ENCODE measurements around the gene AMIGO3. TPM values are rescaled to one million over a fixed set of nuclear protein-coding genes. Genes with fewer than 3 reads are reported as not detected.

The AMIGO3 gene
- total RNA-seq, 1 experiment from 2014 or later, result not detected

DNA sequence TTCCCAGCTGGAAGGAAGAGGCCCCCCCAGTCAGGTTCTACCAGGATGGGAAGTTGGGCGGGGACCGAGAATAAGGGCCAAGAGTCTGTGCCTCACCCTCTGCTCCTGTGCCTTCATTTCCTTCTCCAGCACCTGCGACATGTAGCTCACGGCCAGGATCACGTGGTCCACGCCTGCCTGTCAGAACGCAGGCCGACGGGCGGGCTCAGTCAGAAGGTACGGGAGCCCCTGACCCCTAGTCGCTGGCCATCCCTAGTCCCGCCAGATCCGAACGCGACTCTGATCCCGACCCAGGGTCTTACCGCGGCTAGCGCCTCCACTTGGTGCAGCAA is 3.8 kb upstream of the AMIGO3 start:
- Mint-ChIP-seq H3K36me3 (ENCODE audit: insufficient read depth, unreplicated experiment) (peaks cover 73% of the 10 kb centered on the region), H3K27me3 (ENCODE audit: insufficient read depth, unreplicated experiment) (no peaks in the 10 kb centered on the region), H3K4me1 (ENCODE audit: insufficient read depth, unreplicated experiment) (peaks cover 18% of the 10 kb centered on the region), H3K27ac (ENCODE audit: low read depth, unreplicated experiment) (peak overlapping the region; percentile 78), H3K4me3 (ENCODE audit: unreplicated experiment) (peak overlapping the region; percentile 83), H3K9me3 (ENCODE audit: unreplicated experiment) (no peaks in the 10 kb centered on the region)
- TF ChIP-seq, protein P1, sequence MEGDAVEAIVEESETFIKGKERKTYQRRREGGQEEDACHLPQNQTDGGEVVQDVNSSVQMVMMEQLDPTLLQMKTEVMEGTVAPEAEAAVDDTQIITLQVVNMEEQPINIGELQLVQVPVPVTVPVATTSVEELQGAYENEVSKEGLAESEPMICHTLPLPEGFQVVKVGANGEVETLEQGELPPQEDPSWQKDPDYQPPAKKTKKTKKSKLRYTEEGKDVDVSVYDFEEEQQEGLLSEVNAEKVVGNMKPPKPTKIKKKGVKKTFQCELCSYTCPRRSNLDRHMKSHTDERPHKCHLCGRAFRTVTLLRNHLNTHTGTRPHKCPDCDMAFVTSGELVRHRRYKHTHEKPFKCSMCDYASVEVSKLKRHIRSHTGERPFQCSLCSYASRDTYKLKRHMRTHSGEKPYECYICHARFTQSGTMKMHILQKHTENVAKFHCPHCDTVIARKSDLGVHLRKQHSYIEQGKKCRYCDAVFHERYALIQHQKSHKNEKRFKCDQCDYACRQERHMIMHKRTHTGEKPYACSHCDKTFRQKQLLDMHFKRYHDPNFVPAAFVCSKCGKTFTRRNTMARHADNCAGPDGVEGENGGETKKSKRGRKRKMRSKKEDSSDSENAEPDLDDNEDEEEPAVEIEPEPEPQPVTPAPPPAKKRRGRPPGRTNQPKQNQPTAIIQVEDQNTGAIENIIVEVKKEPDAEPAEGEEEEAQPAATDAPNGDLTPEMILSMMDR (IDR thresholded peaks at IDR 0.05; ENCODE audit: unreplicated experiment), result no peak
- BruUV-seq (replicated peaks), result TSS peak; percentile 49
- ChIA-PET CTCF (interaction anchor here (1.1 to 1.4 kb wide), 3 partner anchors 79 to 116 kb away, joined by 3 to 4 read pairs (median 4); no protein-coding TSS in a partner anchor), POLR2A (interaction anchor here (0.9 to 2.2 kb wide), 9 partner anchors 11 to 512 kb away, joined by 3 to 13 read pairs (median 4); partner anchors contain the start of genes INKA1 and IP6K1)
- peak; percentile 45 for DNase-seq (ENCODE audit: unreplicated experiment)
- intact Hi-C loops (cut with micrococcal nuclease), result loop anchor here (5.0 kb wide), 2 partner anchors 114 to 179 kb away; partner anchors contain the start of gene MST1R

GRCh38 chr3:49722896-49723295 is 3.4 kb upstream of the AMIGO3 start:
- ChIA-PET POLR2A (interaction anchor here (0.6 to 2.2 kb wide), 9 partner anchors 11 to 512 kb away, joined by 3 to 13 read pairs (median 4); partner anchors contain the start of genes INKA1 and IP6K1), CTCF (interaction anchor here (1.2 to 1.4 kb wide), 2 partner anchors 80 to 116 kb away, joined by 3 to 4 read pairs; no protein-coding TSS in a partner anchor)
- H3K9me3 Mint-ChIP-seq (ENCODE audit: unreplicated experiment), result no peaks in the 10 kb centered on the region
- peaks cover 18% of the 10 kb centered on the region for H3K4me1 Mint-ChIP-seq (ENCODE audit: insufficient read depth, unreplicated experiment)
- H3K4me3 Mint-ChIP-seq (ENCODE audit: unreplicated experiment), result peak overlapping the region; percentile 83
- no peaks in the 10 kb centered on the region for H3K27me3 Mint-ChIP-seq (ENCODE audit: insufficient read depth, unreplicated experiment)
- H3K36me3 Mint-ChIP-seq (ENCODE audit: insufficient read depth, unreplicated experiment), result peaks cover 69% of the 10 kb centered on the region
- peak overlapping the region; percentile 78 for H3K27ac Mint-ChIP-seq (ENCODE audit: low read depth, unreplicated experiment)
- intact Hi-C loops (cut with micrococcal nuclease), result loop anchor here (5.0 kb wide), 2 partner anchors 114 to 179 kb away; partner anchors contain the start of gene MST1R
- DNase-seq (ENCODE audit: unreplicated experiment), result no peak
- no TSS peak for BruUV-seq (replicated peaks)
- TF ChIP-seq, protein P1 (IDR thresholded peaks at IDR 0.05; ENCODE audit: unreplicated experiment), result no peak

DNA sequence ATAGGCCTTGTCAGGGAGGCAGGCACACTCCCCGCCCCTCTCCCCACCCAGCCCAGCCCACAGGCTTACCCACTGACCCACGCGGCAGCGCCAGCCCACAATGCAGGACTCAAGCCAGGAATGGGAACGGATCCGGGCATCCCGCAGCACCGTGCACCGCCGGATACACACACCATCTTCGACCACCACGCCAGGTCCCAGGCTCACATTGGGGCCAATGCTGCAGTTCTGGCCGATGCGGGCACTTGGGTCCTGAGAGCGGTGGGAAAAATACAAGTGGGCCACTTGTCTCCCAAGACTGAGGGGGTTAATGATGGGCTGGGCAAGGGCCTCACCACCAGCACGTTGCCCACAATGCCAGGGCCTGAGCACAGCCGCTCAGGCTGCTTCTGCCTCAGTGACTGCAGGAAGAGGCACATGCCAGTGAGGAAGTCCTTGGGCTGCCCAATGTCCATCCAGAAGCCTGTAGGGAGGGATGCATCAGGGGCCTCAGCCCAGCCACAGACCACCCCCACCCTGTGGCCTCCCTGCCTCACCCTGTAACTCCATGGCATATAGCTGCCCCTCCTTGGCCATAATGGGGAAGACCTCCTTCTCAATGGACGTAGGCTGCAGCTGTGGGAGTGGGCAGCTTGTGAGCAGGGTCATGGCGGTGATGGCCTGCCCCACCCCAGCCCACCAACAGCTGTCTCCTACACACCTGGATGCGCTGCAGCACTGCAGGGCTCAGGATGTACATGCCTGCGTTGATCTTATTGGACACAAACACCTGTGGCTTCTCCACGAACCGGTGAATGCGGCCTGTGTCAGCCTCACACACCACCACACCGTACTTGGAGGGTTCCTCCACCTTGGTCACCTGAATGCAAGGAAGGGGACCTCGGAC is 2.7 kb upstream of the AMIGO3 start:
- BruUV-seq (replicated peaks), result no TSS peak
- intact Hi-C loops (cut with micrococcal nuclease), result loop anchor here (5.0 kb wide), 2 partner anchors 115 to 180 kb away; partner anchors contain the start of gene MST1R

More for the DNA sequence above, 2.7 kb upstream of the AMIGO3 start:
- DNase-seq (ENCODE audit: unreplicated experiment), result no peak
- POLR2A ChIA-PET, result interaction anchor here (0.6 to 2.2 kb wide), 2 partner anchors 14 to 474 kb away, joined by 4 to 12 read pairs; no protein-coding TSS in a partner anchor
- Mint-ChIP-seq H3K27me3 (ENCODE audit: insufficient read depth, unreplicated experiment) (no peaks in the 10 kb centered on the region), H3K9me3 (ENCODE audit: unreplicated experiment) (no peaks in the 10 kb centered on the region), H3K36me3 (ENCODE audit: insufficient read depth, unreplicated experiment) (peaks cover 69% of the 10 kb centered on the region), H3K4me3 (ENCODE audit: unreplicated experiment) (peak overlapping the region; percentile 83), H3K4me1 (ENCODE audit: insufficient read depth, unreplicated experiment) (peaks cover 18% of the 10 kb centered on the region), H3K27ac (ENCODE audit: low read depth, unreplicated experiment) (no peak overlapping the region)
- TF ChIP-seq, protein P1 (IDR thresholded peaks at IDR 0.05; ENCODE audit: unreplicated experiment), result no peak
- CTCF ChIA-PET, result interaction anchor here (0.6 to 1.8 kb wide), 3 partner anchors 21 to 116 kb away, joined by 3 to 7 read pairs (median 3); no protein-coding TSS in a partner anchor
